LHCN-M2 (cell line): ENCODE measurements around the gene AGL. TPM values are rescaled to one million over a fixed set of nuclear protein-coding genes. Genes with fewer than 3 reads are reported as not detected.

Source experiments
- total RNA-seq: library from RNA; depleted of rRNA; stranded (reverse); fragments of >200 nt; gene quantifications from 2 replicates; pipeline ENCODE4 v1.2.3, GENCODE V29; 2014; rRNA removed

AGL gene
- total RNA-seq, 1 experiment from 2014 or later = 5.5 TPM

Other genes starting within 250 kb of the AGL start
- gene PALMD, start 204.2 kb upstream of the AGL start, total RNA-seq = 56.5 and 75.1 TPM in 2 replicates
- gene FRRS1, start 83.7 kb upstream of the AGL start, total RNA-seq = 6.5 and 7.2 TPM in 2 replicates
- 32.0 and 33.2 TPM in 2 replicates for gene SLC35A3, start 119.6 kb downstream of the AGL start, total RNA-seq